Psoas muscle (tissue), 8 donors: ENCODE data around the gene PRCD. TPM values are rescaled to one million over a fixed set of nuclear protein-coding genes. Genes with fewer than 3 reads are reported as not detected.
"Not testable (repeated sequence)": the region's sequence is repeated elsewhere in the genome, so short reads cannot be mapped to it uniquely, and the experiment has no call there.

Experiments
- ATAC-seq, 4 donors: fragments of 200-7000 bp; cut with Tn5 transposase; one replicate each; pipeline ENCODE4 v1.9.1; 2020; ENCODE audit warnings: moderate library complexity in 3 of 4, mild to moderate bottlenecking in 2 of 4
- DNase-seq, 2 donors: peaks; one replicate each; pipeline ENCODE4 v3.0.0-alpha.2; 2020
- H3K27ac ChIP-seq: fragments of 200-600 bp; one replicate; pipeline ENCODE4 v1.8.0; 2022
- H3K27me3 ChIP-seq, 3 donors: fragments of 200-600 bp in 1 of 3; one replicate each; pipeline versions ENCODE4 v1.6.1 to v1.8.0; 2013 to 2022; ENCODE audit warnings: low read length in 2 of 3, mild to moderate bottlenecking in 2 of 3, moderate library complexity in 1 of 3; ENCODE audit not compliant: insufficient read depth in 3 of 3
- H3K36me3 ChIP-seq, 2 donors: fragments of 200-600 bp in 1 of 2; one replicate each; pipeline versions ENCODE4 v1.6.1 to v1.8.0; 2013 to 2022; ENCODE audit warnings: low read depth in 1 of 2, mild to moderate bottlenecking in 1 of 2, moderate library complexity in 1 of 2; ENCODE audit not compliant: insufficient read depth in 1 of 2
- H3K4me1 ChIP-seq: fragments of 200-600 bp; one replicate; pipeline ENCODE4 v1.8.0; 2022
- H3K4me3 ChIP-seq: fragments of 200-600 bp; one replicate; pipeline ENCODE4 v1.8.0; 2022; ENCODE audit warnings: mild to moderate bottlenecking
- H3K9me3 ChIP-seq: fragments of 200-600 bp; one replicate; pipeline ENCODE4 v1.8.0; 2022
- WGBS, 3 donors: extraction: QIAGEN DNeasy Blood & Tissue Kit; methylation state at CpG; one replicate each; pipeline versions ENCODE4 v1.1.6 to v1.1.7; 2013; 5-methylcytosine and 5-hydroxymethylcytosine counted together
- intact Hi-C, 2 donors: fragments of 100-400 bp; cut with DNase I; formaldehyde crosslinking; loops; one replicate each; pipeline versions ENCODE4 v1.11.0 to v1.14.2; 2022
- polyA plus RNA-seq, 3 donors: library from polyadenylated mRNA; stranded (reverse); fragments of 200-250 nt; gene quantifications; one replicate each; pipeline ENCODE4 v1.2.3, GENCODE V29; 2013
- total RNA-seq, 4 donors: library from RNA; stranded (reverse); fragmentation: NEBNext Ultra II Directional in 2 of 4; extraction: Animal tissue kit (Norgen Biotek cat#: 25700) in 2 of 4; gene quantifications; one replicate each; pipeline versions ENCODE4 v1.2.1 to v1.2.4, GENCODE V29; 2021 to 2023
- TF ChIP-seq, protein P1 (sequence below): fragments of 200-600 bp; IDR thresholded peaks from one replicate; pipeline ENCODE4 v1.8.0; 2022; ENCODE audit warnings: antibody characterized with exemption
- donor health status: healthy with polysubstance abuse.
- donor health status: DM: no; HTN: no; CAD: no; lungs with moderate emphysema.
- donor health status: Bipolar disorder and iron deficiency.
- donor health status: healthy.
- donor health status: DM: yes; HTN: yes; CAD: no.
- donor health status: DM: no; HTN: no; CAD: no.
- donor health status: DM: no; HTN: no; CAD: no.
- donor health status: DM: yes; HTN: yes; CAD: no.

The PRCD gene
- total and polyA plus RNA-seq, 7 donors: 0.18 to 1.7 (median 1.3) TPM

DNA sequence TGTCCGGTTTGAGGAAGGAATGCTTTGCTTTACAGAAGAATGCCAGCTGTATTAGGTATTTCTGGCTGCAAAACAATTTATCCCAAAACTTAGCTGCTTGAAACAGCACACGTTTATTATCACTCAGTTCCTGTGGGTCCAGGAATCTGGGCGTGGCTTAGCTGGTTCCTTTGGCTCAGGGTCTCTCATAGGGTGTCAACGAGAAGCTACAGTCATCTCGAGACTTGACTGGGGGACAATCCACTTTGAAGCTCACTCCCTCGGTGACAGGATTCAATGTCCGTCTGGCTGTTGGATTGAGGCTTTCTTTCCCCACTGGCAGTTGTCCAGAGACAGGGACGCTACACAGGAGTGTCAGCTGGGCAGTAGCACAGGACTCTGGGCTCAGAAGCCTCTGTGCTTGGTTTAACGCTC is 29.0 kb upstream of the PRCD start:
- 10 to 25% (median 11%) methylated on average over 9 of the region's 9 CpGs for WGBS, 3 donors

GRCh38 chr17:76511668-76512365 is 28.0 kb upstream of the PRCD start:
- TF ChIP-seq, protein P1, sequence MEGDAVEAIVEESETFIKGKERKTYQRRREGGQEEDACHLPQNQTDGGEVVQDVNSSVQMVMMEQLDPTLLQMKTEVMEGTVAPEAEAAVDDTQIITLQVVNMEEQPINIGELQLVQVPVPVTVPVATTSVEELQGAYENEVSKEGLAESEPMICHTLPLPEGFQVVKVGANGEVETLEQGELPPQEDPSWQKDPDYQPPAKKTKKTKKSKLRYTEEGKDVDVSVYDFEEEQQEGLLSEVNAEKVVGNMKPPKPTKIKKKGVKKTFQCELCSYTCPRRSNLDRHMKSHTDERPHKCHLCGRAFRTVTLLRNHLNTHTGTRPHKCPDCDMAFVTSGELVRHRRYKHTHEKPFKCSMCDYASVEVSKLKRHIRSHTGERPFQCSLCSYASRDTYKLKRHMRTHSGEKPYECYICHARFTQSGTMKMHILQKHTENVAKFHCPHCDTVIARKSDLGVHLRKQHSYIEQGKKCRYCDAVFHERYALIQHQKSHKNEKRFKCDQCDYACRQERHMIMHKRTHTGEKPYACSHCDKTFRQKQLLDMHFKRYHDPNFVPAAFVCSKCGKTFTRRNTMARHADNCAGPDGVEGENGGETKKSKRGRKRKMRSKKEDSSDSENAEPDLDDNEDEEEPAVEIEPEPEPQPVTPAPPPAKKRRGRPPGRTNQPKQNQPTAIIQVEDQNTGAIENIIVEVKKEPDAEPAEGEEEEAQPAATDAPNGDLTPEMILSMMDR: no peak
- intact Hi-C loops: no loop called here
- 88 to 92% (median 91%) methylated on average over 13 of the region's 13 CpGs for whole genome bisulfite sequencing, 3 donors
- H3K4me3 ChIP-seq: no peak overlapping the region
- DNase-seq (no peak), ATAC-seq (no peak)
- no peaks in the 10 kb centered on the region for H3K27me3 ChIP-seq
- no peak overlapping the region for H3K27ac ChIP-seq
- no peaks in the 10 kb centered on the region for H3K36me3 ChIP-seq
- no peaks in the 10 kb centered on the region for H3K9me3 ChIP-seq
- peaks cover 11% of the 10 kb centered on the region for H3K4me1 ChIP-seq

More for the DNA sequence above, 29.0 kb upstream of the PRCD start:
- TF ChIP-seq, protein P1: no peak
- H3K4me3 ChIP-seq: no peak overlapping the region
- no peak for DNase-seq
- intact Hi-C loops: no loop called here
- H3K9me3 ChIP-seq: no peaks in the 10 kb centered on the region
- H3K27ac ChIP-seq: no peak overlapping the region
- peaks cover 13% of the 10 kb centered on the region for H3K4me1 ChIP-seq
- no peaks in the 10 kb centered on the region for H3K27me3 ChIP-seq
- no peak for ATAC-seq
- no peaks in the 10 kb centered on the region for H3K36me3 ChIP-seq

- DNase-seq (no peak), ATAC-seq (no peak)
- H3K36me3 ChIP-seq: no peaks in the 10 kb centered on the region
- no peak overlapping the region for H3K27ac ChIP-seq
- TF ChIP-seq, protein P1: no peak
- peaks cover 11% of the 10 kb centered on the region for H3K4me1 ChIP-seq
- no peak overlapping the region for H3K4me3 ChIP-seq
- no peaks in the 10 kb centered on the region for H3K27me3 ChIP-seq
- intact Hi-C loops: no loop called here
- no peaks in the 10 kb centered on the region for H3K9me3 ChIP-seq
- WGBS, 3 donors: 82 to 87% (median 85%) methylated on average over 22 of the region's 22 CpGs
Measured at GRCh38 chr17:76512366-76513305, 27.2 kb upstream of the PRCD start.

DNA sequence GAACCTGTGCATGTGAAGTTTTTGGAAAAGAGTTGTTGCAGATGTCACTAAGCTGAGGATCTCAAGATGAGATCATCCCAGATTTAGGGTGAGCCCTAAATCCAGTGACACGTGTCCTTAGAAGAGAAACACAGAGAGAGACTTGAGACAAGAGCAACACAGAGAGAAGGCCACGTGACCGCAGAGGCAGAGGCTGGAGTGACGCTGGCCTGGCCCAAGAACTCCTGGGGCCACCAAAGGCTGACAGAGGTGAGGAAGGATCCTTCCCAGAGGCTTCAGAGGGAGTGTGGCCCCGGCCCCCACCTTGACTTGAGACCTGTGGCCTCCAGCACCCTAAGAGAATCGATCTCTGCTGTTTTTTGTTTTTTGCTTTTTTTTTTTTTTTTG is 26.5 kb upstream of the PRCD start:
- Histone ChIP-seq H3K9me3 (no peaks in the 10 kb centered on the region), H3K36me3 (no peaks in the 10 kb centered on the region), H3K27me3 (no peaks in the 10 kb centered on the region), H3K27ac (no peak overlapping the region), H3K4me1 (peaks cover 11% of the 10 kb centered on the region), H3K4me3 (no peak overlapping the region)
- DNase-seq (no peak), ATAC-seq (no peak)
- TF ChIP-seq, protein P1: no peak
- intact Hi-C loops: no loop called here
- 71 to 74% (median 72%) methylated on average over 6 of the region's 6 CpGs for WGBS, 3 donors

GRCh38 chr17:76514355-76514754 is 25.5 kb upstream of the PRCD start:
- intact Hi-C loops: not testable (repeated sequence)
- 96 to 100% (median 98%) methylated on average over 6 of the region's 6 CpGs for WGBS, 3 donors

More at GRCh38 chr17:76514355-76514754, 25.5 kb upstream of the PRCD start:
- ATAC-seq, H3K36me3 ChIP-seq, H3K9me3 ChIP-seq, H3K4me3 ChIP-seq, DNase-seq, H3K27me3 ChIP-seq: not testable (repeated sequence)
- peaks cover 11% of the 10 kb centered on the region for H3K4me1 ChIP-seq
- peak overlapping the region; percentile 86 for H3K27ac ChIP-seq
